K562 (cell line): ENCODE data around the gene TOGARAM2. TPM values are rescaled to one million over a fixed set of nuclear protein-coding genes. Genes with fewer than 3 reads are reported as not detected.

Experiments used
- ATAC-seq: fragments of 200-7000 bp; cut with Tn5 transposase; 3 replicates; pipeline ENCODE4 v1.9.1; 2020; ENCODE audit warnings: moderate library complexity
- BruUV-seq: library from RNA; stranded (reverse); fragments of 400-500 nt; replicated peaks from 2 replicates; lab custom pipeline; 2021; lab: Mats Ljungman, UMichigan
- CTCF ChIA-PET: fragments of 300-600 bp; formaldehyde crosslinking; extraction: SDS; loops from one replicate; lab custom pipeline; 2021; ENCODE audit warnings: low intra/inter-chr PET ratio; lab: Yijun Ruan, JAX
- POLR2A ChIA-PET: fragments of 300-600, 350-650 bp; sonication (Branson Sonifier 250); formaldehyde crosslinking; extraction: SDS; loops from one replicate; lab custom pipeline; 2021; ENCODE audit warnings: antibody characterized with exemption, inconsistent platforms; lab: Yijun Ruan, JAX
- DNase-seq, 4 experiments: peaks; one replicate each; pipeline versions ENCODE4 v3.0.0 to v3.0.0-alpha.2; 2011 to 2018; ENCODE audit warnings: low spot score in 3 of 4, mixed read lengths in 3 of 4; ENCODE audit errors: extremely low read depth in 1 of 4
- FAIRE-seq: peaks from 2 replicates; lab custom pipeline; 2011; peaks lifted over from hg19 to GRCh38; lab: Jason Lieb, UNC
- H2AFZ ChIP-seq: 2 replicates; pipeline ENCODE4 v1.6.0; 2011; ENCODE audit warnings: low read depth, low read length, control low read depth, inconsistent platforms
- H3K27ac ChIP-seq: fragments of 200-600 bp; 3 replicates; pipeline ENCODE4 v1.8.0; 2011; ENCODE audit warnings: low read depth, mild to moderate bottlenecking, control low read depth, inconsistent platforms, low read length, moderate library complexity, mixed read lengths; ENCODE audit errors: extremely low read depth
- H3K27me3 ChIP-seq, 2 experiments: fragments of 300-600 bp in 1 of 2; 2 replicates in 1 of 2; 3 replicates in 1 of 2; pipeline versions ENCODE4 v1.6.0 to v1.8.0; 2011; ENCODE audit warnings: inconsistent platforms in 2 of 2, low read length in 2 of 2, mild to moderate bottlenecking in 1 of 2, mixed read lengths in 1 of 2, moderate library complexity in 1 of 2; ENCODE audit not compliant: control insufficient read depth in 2 of 2, insufficient read depth in 2 of 2
- H3K36me3 ChIP-seq: fragments of 300-600 bp; 3 replicates; pipeline ENCODE4 v1.8.0; 2011; ENCODE audit warnings: mild to moderate bottlenecking, low read length, inconsistent platforms; ENCODE audit not compliant: control insufficient read depth, insufficient read depth
- H3K4me1 ChIP-seq, 2 experiments: fragments of 200-600 bp in 1 of 2; replicated peaks in 1 of 2; 2 replicates in 1 of 2; 3 replicates in 1 of 2; pipeline versions ENCODE4 v1.5.1 to v1.8.0; 2011; ENCODE audit warnings: inconsistent platforms in 2 of 2, low read length in 2 of 2, mild to moderate bottlenecking in 1 of 2, mixed read lengths in 1 of 2, moderate library complexity in 1 of 2; ENCODE audit not compliant: control insufficient read depth in 2 of 2, insufficient read depth in 2 of 2
- H3K4me2 ChIP-seq: 2 replicates; pipeline ENCODE4 v1.6.1; 2011; ENCODE audit warnings: low read length, control low read depth, inconsistent platforms, mixed read lengths; ENCODE audit not compliant: insufficient read depth
- H3K4me3 ChIP-seq: fragments of 200-600 bp; sonication (generic), shearing (Covaris generic); 2 replicates; pipeline ENCODE4 v1.5.1; 2016; ENCODE audit warnings: control low read depth, inconsistent platforms
- H3K79me2 ChIP-seq: fragments of 200-600 bp; 3 replicates; pipeline ENCODE4 v1.8.0; 2011; ENCODE audit warnings: low read length, inconsistent platforms; ENCODE audit not compliant: control insufficient read depth, insufficient read depth
- H3K9ac ChIP-seq, 2 experiments: 2 replicates each; pipeline versions ENCODE4 v1.6.0 to v1.6.1; 2011; ENCODE audit warnings: low read depth in 2 of 2, low read length in 2 of 2, control low read depth in 1 of 2, inconsistent platforms in 1 of 2, mild to moderate bottlenecking in 1 of 2, mixed read lengths in 1 of 2; ENCODE audit not compliant: insufficient read depth in 1 of 2
- H3K9me1 ChIP-seq: one replicate; pipeline ENCODE4 v1.6.0; 2011; ENCODE audit warnings: inconsistent platforms, mild to moderate bottlenecking, low read length, moderate library complexity; ENCODE audit not compliant: control insufficient read depth, insufficient read depth
- H3K9me3 ChIP-seq: replicated peaks from 2 replicates; pipeline ENCODE4 v1.5.1; 2011; ENCODE audit warnings: low read depth, low read length, inconsistent platforms; ENCODE audit not compliant: control insufficient read depth, insufficient read depth
- H4K20me1 ChIP-seq: replicated peaks from 2 replicates; pipeline ENCODE4 v1.6.1; 2011; ENCODE audit warnings: low read length, inconsistent platforms, mixed read lengths; ENCODE audit not compliant: control insufficient read depth, insufficient read depth
- ATF4 ChIP-seq: fragments of 450-650 bp; formaldehyde crosslinking; IDR thresholded peaks from 2 replicates; pipeline ENCODE4 v1.4.0; 2022; ENCODE audit warnings: mild to moderate bottlenecking, moderate library complexity
- FOSL1 ChIP-seq: fragments of 200-800 bp; sonication (Bioruptor generic); conservative IDR thresholded peaks from 2 replicates; pipeline ENCODE4 v1.6.1; 2016; ENCODE audit warnings: missing genetic modification characterization, missing compliant biosample characterization
- LCOR ChIP-seq: sonication (generic); formaldehyde crosslinking; IDR thresholded peaks from 2 replicates; pipeline ENCODE4 v1.8.0; 2022; ENCODE audit warnings: mild to moderate bottlenecking, missing genetic modification reagents
- MAFG ChIP-seq: fragments of 450-650 bp; conservative IDR thresholded peaks from 2 replicates; pipeline ENCODE4 v1.6.1; 2016; ENCODE audit warnings: missing genetic modification characterization, missing compliant biosample characterization
- MEIS2 ChIP-seq: fragments of 450-650 bp; IDR thresholded peaks from 2 replicates; pipeline ENCODE4 v1.6.1; 2014; ENCODE audit warnings: mild to moderate bottlenecking; ENCODE audit not compliant: partially characterized antibody
- NFE2 ChIP-seq: IDR thresholded peaks from 2 replicates; pipeline ENCODE4 v1.6.1; 2014; ENCODE audit warnings: antibody characterized with exemption, low read depth
- PKNOX1 ChIP-seq: fragments of 450-650 bp; IDR thresholded peaks from 2 replicates; pipeline ENCODE4 v1.6.1; 2016
- SMAD3 ChIP-seq: fragments of 450-650 bp; formaldehyde crosslinking; conservative IDR thresholded peaks from 2 replicates; pipeline ENCODE4 v1.4.0; 2020; ENCODE audit warnings: mild to moderate bottlenecking
- TSC22D4 ChIP-seq: fragments of 450-650 bp; IDR thresholded peaks from 2 replicates; pipeline ENCODE4 v1.6.1; 2016; ENCODE audit warnings: missing genetic modification characterization, missing biosample characterization, control low read depth
- XRCC4 ChIP-seq: IDR thresholded peaks from one replicate; pipeline ENCODE4 v1.6.1; 2011; ENCODE audit not compliant: insufficient read depth, insufficient read length; ENCODE audit errors: extremely low read depth
- ZNF354B ChIP-seq: fragments of 250-450 bp; sonication (Bioruptor Pico); IDR thresholded peaks from 2 replicates; pipeline ENCODE4 v1.4.0; 2020
- WGBS: fragments of 100-300 bp; shearing (Covaris generic); methylation state at CpG from one replicate; pipeline ENCODE4 v1.1.6; 2016; ENCODE audit warnings: low coverage, mixed read lengths; ENCODE audit not compliant: insufficient coverage; ENCODE audit errors: missing lambda C conversion rate; 5-methylcytosine and 5-hydroxymethylcytosine counted together
- in situ Hi-C: fragments of 300-500 bp; cut with MboI; formaldehyde crosslinking; loops from 4 replicates; pipeline ENCODE4 v1.15.0; 2018; ENCODE audit warnings: inconsistent platforms, mixed read lengths
- intact Hi-C: fragments of 100-400 bp; cut with micrococcal nuclease; formaldehyde crosslinking; loops from 2 replicates; pipeline ENCODE4 v1.14.2; 2022
- polyA plus RNA-seq, 8 experiments: library from polyadenylated mRNA; depleted of rRNA in 4 of 8; stranded (reverse) in 5 of 8; unstranded in 3 of 8; fragments of >200 nt; fragmentation: Nextera tagmentation in 2 of 8; fragmentation: Illumina TruSeq in 1 of 8; extraction: Ambion mirVana in 2 of 8; extraction: Trizol in 1 of 8; gene quantifications; 2 replicates each; pipeline versions ENCODE4 v1.2.1 to v1.2.3, GENCODE V29; 2011 to 2014; ENCODE audit warnings: inconsistent platforms in 1 of 8, missing spikeins in 1 of 8
- total RNA-seq, 7 experiments: library from RNA; depleted of rRNA in 6 of 7; stranded (reverse); fragments of >200 nt in 6 of 7; fragmentation: Illumina TruSeq in 2 of 7; extraction: Trizol in 2 of 7; gene quantifications; 2 replicates each; pipeline versions ENCODE4 v1.2.1 to v1.2.3, GENCODE V29; 2011 to 2021; ENCODE audit warnings: low replicate concordance in 1 of 7
- TF ChIP-seq, protein P1 (sequence below): IDR thresholded peaks from 3 replicates; pipeline ENCODE4 v1.6.1; 2011; ENCODE audit warnings: borderline replicate concordance, mild to moderate bottlenecking, moderate library complexity; ENCODE audit not compliant: insufficient read length; ENCODE audit errors: extremely low read depth

TOGARAM2 gene
- total and polyA plus RNA-seq, 9 of the 15 experiments (the other 6 are each of a cell fraction or from before 2014, with no cell fraction given), result not detected

- H3K9me1 ChIP-seq, result peaks cover 3% of the 10 kb centered on the region
- H3K36me3 ChIP-seq, result no peaks in the 10 kb centered on the region
- H3K27ac ChIP-seq, result no peak overlapping the region
- H4K20me1 ChIP-seq, result no peaks in the 10 kb centered on the region; the same call in 1 of the 2 replicates
- FAIRE-seq, result no peak
- no peaks in the 10 kb centered on the region for H3K79me2 ChIP-seq
- in situ Hi-C loops (no loop called here), intact Hi-C loops (no loop called here)
- H3K9ac ChIP-seq, result no peak overlapping the region
- POLR2A ChIA-PET, result no interaction called here
- no peaks in the 10 kb centered on the region for H3K9me3 ChIP-seq
- H3K4me3 ChIP-seq, result no peak overlapping the region
- no peak for ATAC-seq
- H3K27me3 ChIP-seq, result peaks cover 17 to 46% of the 10 kb centered on the region in 2 experiments; a peak in 4 of 5 replicates
- no peaks in the 10 kb centered on the region for H3K4me1 ChIP-seq
- no peak overlapping the region for H3K4me2 ChIP-seq
- CTCF ChIA-PET, result no interaction called here
- no peak overlapping the region for H2AFZ ChIP-seq
- DNase-seq, result no peak
- no TSS peak for BruUV-seq
- 0% methylated on average over 3 of the region's 4 CpGs for WGBS
- TF ChIP-seq XRCC4 (no peak), ZNF354B (CRISPR knock-in tag) (no peak), SMAD3 (CRISPR knock-in tag) (no peak)
Observed at GRCh38 chr2:29057006-29057405, 75.9 kb downstream of the TOGARAM2 start.

DNA sequence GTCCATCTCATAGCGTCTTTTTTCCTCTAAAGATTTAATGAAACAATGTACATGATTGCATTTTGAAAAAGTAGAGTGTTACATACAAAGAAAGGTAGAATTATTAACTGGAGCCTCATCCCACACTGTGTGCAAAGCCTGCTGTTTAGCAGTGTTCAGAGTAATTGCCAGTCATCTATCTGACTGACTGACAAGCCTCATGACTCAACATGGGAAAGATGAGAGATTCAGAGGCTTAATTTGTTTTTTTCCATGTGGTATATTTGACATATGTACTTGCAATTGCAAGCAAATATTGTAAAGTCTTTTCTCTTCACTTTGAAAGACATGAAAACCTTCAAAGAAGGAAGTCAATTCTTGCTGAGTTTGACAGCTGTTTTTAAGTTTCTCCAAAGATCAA is 78.5 kb downstream of the TOGARAM2 start:
- 0 out of 3 replicates have a peak, but pooled peaks have one; percentile 33 for ATAC-seq
- TF ChIP-seq ATF4 (CRISPR knock-in tag) (no peak), LCOR (CRISPR knock-in tag) (no peak), MEIS2 (peak; percentile 11), FOSL1 (tag) (peak; percentile 45), MAFG (peak; percentile 65), TSC22D4 (tag) (no peak), PKNOX1 (peak; percentile 38; the same call in 1 of the 2 replicates), NFE2 (peak; percentile 22; the same call in 1 of the 2 replicates)
- TF ChIP-seq, protein P1, sequence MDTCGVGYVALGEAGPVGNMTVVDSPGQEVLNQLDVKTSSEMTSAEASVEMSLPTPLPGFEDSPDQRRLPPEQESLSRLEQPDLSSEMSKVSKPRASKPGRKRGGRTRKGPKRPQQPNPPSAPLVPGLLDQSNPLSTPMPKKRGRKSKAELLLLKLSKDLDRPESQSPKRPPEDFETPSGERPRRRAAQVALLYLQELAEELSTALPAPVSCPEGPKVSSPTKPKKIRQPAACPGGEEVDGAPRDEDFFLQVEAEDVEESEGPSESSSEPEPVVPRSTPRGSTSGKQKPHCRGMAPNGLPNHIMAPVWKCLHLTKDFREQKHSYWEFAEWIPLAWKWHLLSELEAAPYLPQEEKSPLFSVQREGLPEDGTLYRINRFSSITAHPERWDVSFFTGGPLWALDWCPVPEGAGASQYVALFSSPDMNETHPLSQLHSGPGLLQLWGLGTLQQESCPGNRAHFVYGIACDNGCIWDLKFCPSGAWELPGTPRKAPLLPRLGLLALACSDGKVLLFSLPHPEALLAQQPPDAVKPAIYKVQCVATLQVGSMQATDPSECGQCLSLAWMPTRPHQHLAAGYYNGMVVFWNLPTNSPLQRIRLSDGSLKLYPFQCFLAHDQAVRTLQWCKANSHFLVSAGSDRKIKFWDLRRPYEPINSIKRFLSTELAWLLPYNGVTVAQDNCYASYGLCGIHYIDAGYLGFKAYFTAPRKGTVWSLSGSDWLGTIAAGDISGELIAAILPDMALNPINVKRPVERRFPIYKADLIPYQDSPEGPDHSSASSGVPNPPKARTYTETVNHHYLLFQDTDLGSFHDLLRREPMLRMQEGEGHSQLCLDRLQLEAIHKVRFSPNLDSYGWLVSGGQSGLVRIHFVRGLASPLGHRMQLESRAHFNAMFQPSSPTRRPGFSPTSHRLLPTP, result no peak

More for the DNA sequence above, 78.5 kb downstream of the TOGARAM2 start:
- peaks cover 3% of the 10 kb centered on the region for H3K9me1 ChIP-seq
- no peaks in the 10 kb centered on the region for H3K36me3 ChIP-seq
- no peaks in the 10 kb centered on the region; the same call in 1 of the 2 replicates for H4K20me1 ChIP-seq
- no peak overlapping the region for H3K9ac ChIP-seq
- no peaks in the 10 kb centered on the region for H3K9me3 ChIP-seq
- H3K4me2 ChIP-seq, result no peak overlapping the region
- no peaks in the 10 kb centered on the region for H3K4me1 ChIP-seq
- in situ Hi-C loops, result no loop called here
- no peak overlapping the region for H2AFZ ChIP-seq
- ChIA-PET CTCF (no interaction called here), POLR2A (no interaction called here)
- DNase-seq (no peak), FAIRE-seq (no peak)
- peaks cover 26 to 52% of the 10 kb centered on the region in 2 experiments; a peak in 4 of 5 replicates for H3K27me3 ChIP-seq
- intact Hi-C loops, result no loop called here
- no peak overlapping the region for H3K4me3 ChIP-seq
- H3K79me2 ChIP-seq, result no peaks in the 10 kb centered on the region
- no TSS peak for BruUV-seq
- H3K27ac ChIP-seq, result no peak overlapping the region
- WGBS, result 0% methylated on average over 1 of the region's 1 CpG
